LNCAP (cell line): ENCODE data around the gene PLXNA3.

Experiments used
- TF ChIP-seq, protein P1 (sequence below): fragments of 450-650 bp; IDR thresholded peaks from 2 replicates; pipeline ENCODE4 v1.5.1; 2017; ENCODE audit warnings: mild to moderate bottlenecking

The PLXNA3 gene

DNA sequence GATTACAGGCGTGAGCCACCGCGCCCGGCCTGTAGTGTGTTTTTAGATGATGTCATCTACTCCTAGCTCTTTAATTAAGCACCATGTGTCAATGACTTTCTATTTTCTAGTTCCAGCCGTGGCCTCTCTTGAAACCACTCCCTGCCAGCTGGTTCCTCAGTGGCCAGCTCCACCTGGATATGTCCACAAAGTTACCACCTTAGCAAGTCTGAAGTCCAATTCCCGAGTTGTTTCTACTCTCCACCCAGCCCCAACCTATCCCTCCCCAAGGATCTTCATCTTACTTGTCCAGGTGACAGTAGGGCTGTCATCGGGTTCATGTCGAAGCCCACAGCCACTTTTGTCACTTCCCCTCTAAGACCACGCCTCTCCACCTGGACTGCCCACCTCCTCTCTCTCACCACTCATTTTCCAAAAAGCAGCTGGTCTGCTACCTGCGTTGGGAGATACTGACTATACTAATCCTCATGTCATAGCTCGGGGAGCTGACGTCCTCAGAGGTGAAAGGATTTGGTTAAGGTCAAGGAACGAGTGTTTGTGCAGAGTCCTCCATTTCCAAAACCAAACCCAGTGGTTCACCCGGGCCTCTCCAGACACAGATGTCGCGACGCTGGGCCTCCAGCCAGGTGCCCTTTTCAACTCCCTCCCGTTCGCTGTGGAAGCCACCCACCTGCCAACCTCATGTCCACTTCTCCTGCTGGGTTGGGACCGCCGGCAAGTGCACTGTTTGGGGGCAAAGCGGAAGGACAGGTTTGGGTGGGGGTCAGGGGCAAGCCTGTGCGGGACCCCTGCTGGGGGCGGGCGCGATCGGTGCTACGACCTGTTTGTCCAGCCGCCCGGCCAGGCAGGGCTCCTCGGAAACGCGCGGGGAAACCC, 57.2 kb downstream of the PLXNA3 start:
- TF ChIP-seq, protein P1, sequence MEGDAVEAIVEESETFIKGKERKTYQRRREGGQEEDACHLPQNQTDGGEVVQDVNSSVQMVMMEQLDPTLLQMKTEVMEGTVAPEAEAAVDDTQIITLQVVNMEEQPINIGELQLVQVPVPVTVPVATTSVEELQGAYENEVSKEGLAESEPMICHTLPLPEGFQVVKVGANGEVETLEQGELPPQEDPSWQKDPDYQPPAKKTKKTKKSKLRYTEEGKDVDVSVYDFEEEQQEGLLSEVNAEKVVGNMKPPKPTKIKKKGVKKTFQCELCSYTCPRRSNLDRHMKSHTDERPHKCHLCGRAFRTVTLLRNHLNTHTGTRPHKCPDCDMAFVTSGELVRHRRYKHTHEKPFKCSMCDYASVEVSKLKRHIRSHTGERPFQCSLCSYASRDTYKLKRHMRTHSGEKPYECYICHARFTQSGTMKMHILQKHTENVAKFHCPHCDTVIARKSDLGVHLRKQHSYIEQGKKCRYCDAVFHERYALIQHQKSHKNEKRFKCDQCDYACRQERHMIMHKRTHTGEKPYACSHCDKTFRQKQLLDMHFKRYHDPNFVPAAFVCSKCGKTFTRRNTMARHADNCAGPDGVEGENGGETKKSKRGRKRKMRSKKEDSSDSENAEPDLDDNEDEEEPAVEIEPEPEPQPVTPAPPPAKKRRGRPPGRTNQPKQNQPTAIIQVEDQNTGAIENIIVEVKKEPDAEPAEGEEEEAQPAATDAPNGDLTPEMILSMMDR: no peak

DNA sequence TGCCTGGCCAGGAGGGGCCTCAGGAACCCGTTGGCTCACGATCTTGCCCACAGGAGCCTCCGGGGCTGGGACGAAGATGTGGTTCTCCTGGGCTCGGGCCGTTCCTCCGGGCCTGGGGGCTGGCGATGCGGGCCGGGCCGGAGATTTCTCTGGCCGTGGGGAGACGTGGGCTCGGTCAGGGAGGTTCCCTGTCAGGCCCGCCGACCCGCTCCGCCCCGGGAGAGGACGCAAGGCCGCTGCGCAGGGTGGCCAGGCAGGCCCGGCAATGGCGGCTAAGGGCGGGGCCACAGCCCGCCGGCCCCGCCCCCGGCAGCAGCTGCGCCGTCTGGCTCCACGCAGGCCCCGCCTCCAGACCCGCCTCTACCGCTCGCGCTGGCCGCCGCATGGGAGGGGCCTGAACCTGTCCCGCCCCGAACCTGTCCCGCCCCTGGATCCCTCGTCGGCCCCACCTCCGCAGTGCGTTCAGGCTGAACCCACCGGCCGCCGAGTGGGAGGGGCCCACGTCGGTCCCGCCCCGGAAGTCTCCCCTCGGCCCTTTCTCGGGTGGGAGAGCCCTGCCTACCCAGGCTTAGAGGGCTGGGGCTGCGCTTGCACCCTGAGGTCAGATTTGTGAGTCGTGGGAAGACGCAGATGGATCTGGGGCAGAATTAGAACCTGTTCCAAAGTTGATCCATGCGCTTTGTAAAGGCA, 58.0 kb downstream of the PLXNA3 start, which contains the start of gene FAM3A:
Gene FAM3A, minus strand, starts transcription at position 267 of the 690 bp plus-strand sequence. CDS start 460 bp downstream, outside the sequence.
- TF ChIP-seq, protein P1: no peak

DNA sequence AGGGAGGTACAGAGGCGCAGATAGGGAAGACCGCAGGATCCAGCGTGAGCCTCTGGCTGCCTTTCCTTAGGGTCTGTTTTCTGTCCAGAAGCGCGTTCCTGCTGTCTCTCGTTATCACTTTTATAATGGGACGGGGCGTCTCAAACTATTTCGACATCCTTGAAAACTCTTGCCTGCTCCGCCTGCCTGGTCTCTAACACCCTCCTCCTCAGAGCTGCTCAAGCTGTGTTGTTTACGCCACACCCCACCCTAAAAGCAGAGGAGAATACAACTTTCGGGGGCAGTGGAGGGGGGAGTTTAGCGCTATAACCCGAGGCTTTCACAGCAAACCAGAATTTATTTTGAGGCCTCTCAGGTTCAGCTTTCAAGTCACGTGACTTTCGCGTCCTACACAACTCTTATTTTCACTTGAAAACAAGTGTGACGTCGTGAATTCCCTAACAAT, 58.6 kb downstream of the PLXNA3 start:
- TF ChIP-seq, protein P1: no peak

DNA sequence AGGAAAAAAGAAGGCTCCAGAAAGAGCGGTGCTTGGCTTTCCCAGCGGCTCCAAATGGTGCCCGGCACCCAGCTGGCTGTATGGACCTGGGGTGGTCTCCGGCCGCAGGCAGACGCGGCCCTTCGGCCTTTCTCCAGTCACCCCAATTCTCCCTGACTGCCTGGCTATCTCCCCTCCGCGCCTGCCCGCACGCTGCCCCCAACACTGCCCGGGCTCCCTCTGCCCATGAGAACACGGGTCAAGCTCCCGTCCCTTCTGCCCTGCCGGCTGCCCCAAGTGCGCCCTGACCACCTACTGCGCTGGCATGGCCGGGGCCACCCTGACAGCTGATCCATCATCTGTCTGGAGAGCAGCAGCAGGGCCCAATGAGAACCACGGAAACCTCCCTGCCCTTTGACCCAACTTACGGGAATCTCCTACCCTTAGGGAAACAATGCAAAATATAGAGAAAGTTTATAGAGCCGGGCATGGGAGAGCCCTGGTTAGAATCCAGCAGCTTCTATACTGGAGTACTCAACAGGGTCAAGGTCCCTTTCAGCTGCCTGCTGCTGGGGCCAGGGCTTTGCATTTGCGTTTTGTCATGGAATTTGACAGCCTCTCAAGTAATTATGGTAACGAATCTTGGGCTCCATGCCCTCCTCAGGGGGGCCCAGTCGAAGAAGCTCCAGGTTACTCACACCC, 59.2 kb downstream of the PLXNA3 start:
- TF ChIP-seq, protein P1: no peak

DNA sequence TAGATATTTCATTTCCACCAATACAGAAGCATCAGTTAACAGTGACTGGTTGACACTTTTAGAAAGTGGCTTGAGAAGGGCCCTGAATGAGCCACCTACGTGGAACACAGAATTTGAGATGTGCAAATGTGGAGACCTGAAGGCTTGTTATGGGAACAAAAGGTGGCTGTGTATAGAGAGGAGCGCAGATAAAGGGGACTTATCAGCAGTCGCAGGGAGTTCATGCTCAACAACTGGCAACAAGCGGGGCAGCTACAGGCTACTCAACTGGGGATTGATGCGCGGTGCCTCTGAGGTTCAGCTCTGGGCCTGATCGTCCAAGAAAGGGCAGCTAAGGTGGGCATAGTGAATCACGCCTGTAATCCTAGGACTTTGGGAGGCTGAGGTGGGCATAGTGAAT, 61.3 kb downstream of the PLXNA3 start:
- TF ChIP-seq, protein P1: no peak

DNA sequence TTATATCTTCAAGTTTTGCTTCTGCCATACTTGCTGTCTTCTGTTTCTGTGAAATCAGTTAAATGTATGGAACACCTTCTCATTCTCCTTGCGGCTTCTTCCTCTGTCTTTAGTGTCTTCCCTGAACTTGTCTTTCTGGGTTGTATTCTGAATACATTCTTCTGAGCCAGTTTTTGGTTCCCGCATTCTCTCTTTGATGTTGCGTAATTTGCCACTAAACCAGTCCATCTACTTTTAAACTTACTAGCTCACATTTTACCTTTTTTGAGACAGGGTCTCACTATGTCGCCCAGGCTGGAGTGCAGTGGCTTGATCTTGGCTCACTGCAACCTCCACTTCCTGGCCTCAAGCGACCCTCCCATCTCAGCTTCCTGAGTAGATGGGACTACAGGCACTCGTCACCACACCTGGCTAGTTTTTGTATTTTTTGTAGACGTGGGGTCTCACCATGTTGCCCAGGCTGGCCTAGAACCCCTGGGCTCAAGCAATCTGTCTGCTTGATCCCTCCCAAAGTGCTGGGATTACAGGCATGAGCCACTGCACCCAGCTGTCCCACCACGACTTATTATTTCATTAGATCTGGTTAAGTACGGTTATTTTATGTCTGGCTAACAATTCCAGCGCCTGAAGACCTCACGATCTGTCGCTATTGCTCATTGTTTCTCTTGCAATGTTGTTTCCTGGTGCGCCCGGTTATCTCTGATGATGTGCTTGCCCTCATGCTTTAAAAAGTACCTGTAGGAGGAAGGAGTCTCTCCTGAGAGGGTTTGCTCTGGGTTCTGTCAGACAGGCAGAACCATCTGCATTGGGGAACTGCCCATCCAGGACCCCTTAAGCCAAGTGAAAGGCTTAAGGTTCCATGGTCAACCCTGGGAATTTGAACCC, 67.8 kb downstream of the PLXNA3 start:
- TF ChIP-seq, protein P1: no peak
